HEK293T (cell line): ENCODE results near the gene CXCL8.
"Not testable (repeated sequence)": the region's sequence is repeated elsewhere in the genome, so short reads cannot be mapped to it uniquely, and the experiment has no call there.

Source experiments
- CTCF ChIA-PET: fragments of 350-600 bp; formaldehyde crosslinking; extraction: SDS; loops from one replicate; lab custom pipeline; 2021; ENCODE audit warnings: antibody characterized with exemption, inconsistent platforms; lab: Yijun Ruan, JAX
- POLR2A ChIA-PET: fragments of 350-600 bp; formaldehyde crosslinking; extraction: SDS; loops from one replicate; lab custom pipeline; 2020; ENCODE audit warnings: antibody characterized with exemption, inconsistent platforms; lab: Yijun Ruan, JAX
- DNase-seq: peaks from one replicate; pipeline ENCODE4 v3.0.0; 2012; ENCODE audit warnings: mixed read lengths; ENCODE audit errors: extremely low spot score
- ARNT ChIP-seq: fragments of 450-650 bp; IDR thresholded peaks from 2 replicates; pipeline ENCODE4 v1.6.1; 2017; ENCODE audit warnings: mild to moderate bottlenecking
- BHLHE40 ChIP-seq: fragments of 450-650 bp; IDR thresholded peaks from 2 replicates; pipeline ENCODE4 v1.6.1; 2016; ENCODE audit warnings: mild to moderate bottlenecking, moderate library complexity, borderline replicate concordance
- CTBP1 ChIP-seq: fragments of 450-650 bp; IDR thresholded peaks from 2 replicates; pipeline ENCODE4 v1.6.1; 2016; ENCODE audit warnings: borderline replicate concordance
- ELF4 ChIP-seq: fragments of 450-650 bp; IDR thresholded peaks from 2 replicates; pipeline ENCODE4 v1.6.1; 2017; ENCODE audit warnings: antibody characterized with exemption
- FOXA1 ChIP-seq: fragments of 450-650 bp; IDR thresholded peaks from 2 replicates; pipeline ENCODE4 v1.6.1; 2016; ENCODE audit warnings: mild to moderate bottlenecking
- FOXK2 ChIP-seq: fragments of 450-650 bp; IDR thresholded peaks from 2 replicates; pipeline ENCODE4 v1.6.1; 2016; ENCODE audit warnings: mild to moderate bottlenecking
- FOXM1 ChIP-seq: fragments of 450-650 bp; IDR thresholded peaks from 2 replicates; pipeline ENCODE4 v1.6.1; 2017; ENCODE audit warnings: mild to moderate bottlenecking, borderline replicate concordance
- HDGF ChIP-seq: fragments of 450-650 bp; IDR thresholded peaks from 2 replicates; pipeline ENCODE4 v1.6.1; 2017; ENCODE audit warnings: antibody characterized with exemption, borderline replicate concordance
- L3MBTL2 ChIP-seq: fragments of 450-650 bp; conservative IDR thresholded peaks from 2 replicates; pipeline ENCODE4 v1.6.1; 2016; ENCODE audit warnings: mild to moderate bottlenecking
- LEF1 ChIP-seq: fragments of 450-650 bp; IDR thresholded peaks from 2 replicates; pipeline ENCODE4 v1.6.1; 2017; ENCODE audit warnings: mild to moderate bottlenecking, borderline replicate concordance
- NFRKB ChIP-seq: fragments of 450-650 bp; IDR thresholded peaks from 2 replicates; pipeline ENCODE4 v1.6.1; 2016; ENCODE audit warnings: mild to moderate bottlenecking, moderate library complexity
- PKNOX1 ChIP-seq: fragments of 450-650 bp; IDR thresholded peaks from 2 replicates; pipeline ENCODE4 v1.6.1; 2016
- SP1 ChIP-seq: fragments of 450-650 bp; IDR thresholded peaks from 2 replicates; pipeline ENCODE4 v1.6.1; 2017
- SUZ12 ChIP-seq: fragments of 450-650 bp; IDR thresholded peaks from 2 replicates; pipeline ENCODE4 v1.6.1; 2016; ENCODE audit warnings: mild to moderate bottlenecking
- TARDBP ChIP-seq: fragments of 450-650 bp; IDR thresholded peaks from 2 replicates; pipeline ENCODE4 v1.6.1; 2016
- ZNF384 ChIP-seq: fragments of 450-650 bp; IDR thresholded peaks from 2 replicates; pipeline ENCODE4 v1.6.1; 2016

Gene CXCL8

GRCh38 chr4:73764513-73764912 is 24.1 kb downstream of the CXCL8 start:
- DNase-seq, result no peak
- ChIA-PET POLR2A (no interaction called here), CTCF (interaction anchor here (1.0 kb wide), 1 partner anchor 35 kb away, joined by 3 read pairs; no protein-coding TSS in a partner anchor)
- TF ChIP-seq SP1 (no peak), FOXA1 (no peak), TARDBP (no peak), CTBP1 (no peak), NFRKB (no peak), L3MBTL2 (no peak), FOXK2 (no peak), FOXM1 (no peak), PKNOX1 (no peak), ARNT (no peak)

- DNase-seq, result no peak
- TF ChIP-seq SUZ12 (no peak), TARDBP (no peak), L3MBTL2 (no peak), HDGF (no peak), LEF1 (no peak), FOXK2 (no peak), ELF4 (no peak), ARNT (no peak), FOXA1 (no peak), CTBP1 (no peak), NFRKB (no peak), SP1 (no peak), PKNOX1 (no peak), FOXM1 (no peak), BHLHE40 (no peak), ZNF384 (no peak)
- POLR2A ChIA-PET, result no interaction called here
- CTCF ChIA-PET, result no interaction called here
These were observed 24.9 kb downstream of the CXCL8 start for GRCh38 chr4:73765296-73765695.

GRCh38 chr4:73770917-73771316 is 30.5 kb downstream of the CXCL8 start:
- POLR2A ChIA-PET, result no interaction called here
- no peak for TF ChIP-seq LEF1
- no peak for TF ChIP-seq ZNF384
- no peak for TF ChIP-seq CTBP1
- no peak for TF ChIP-seq BHLHE40
- no peak for TF ChIP-seq SP1
- TF ChIP-seq FOXA1, result no peak
- no peak for TF ChIP-seq NFRKB
- TF ChIP-seq FOXK2, result no peak
- CTCF ChIA-PET, result no interaction called here
- no peak for DNase-seq

- TF ChIP-seq ZNF384, result no peak
- TF ChIP-seq CTBP1, result no peak
- no peak for TF ChIP-seq NFRKB
- TF ChIP-seq FOXA1, result no peak
- TF ChIP-seq BHLHE40, result no peak
- TF ChIP-seq SP1, result no peak
- TF ChIP-seq LEF1, result no peak
- TF ChIP-seq ARNT, result no peak
- TF ChIP-seq L3MBTL2, result no peak
- no peak for TF ChIP-seq FOXK2
- no peak for TF ChIP-seq FOXM1
- TF ChIP-seq TARDBP, result no peak
- TF ChIP-seq PKNOX1, result no peak
- TF ChIP-seq ELF4, result no peak
- TF ChIP-seq HDGF, result no peak
- TF ChIP-seq SUZ12, result no peak
- DNase-seq, result no peak
- CTCF ChIA-PET, result no interaction called here
- POLR2A ChIA-PET, result no interaction called here
These were observed 32.0 kb downstream of the CXCL8 start for GRCh38 chr4:73772363-73772762.

GRCh38 chr4:73774406-73774805 is 34.0 kb downstream of the CXCL8 start:
- DNase-seq, POLR2A ChIA-PET: not testable (repeated sequence)

GRCh38 chr4:73776321-73776729 is 36.0 kb downstream of the CXCL8 start:
- no peak for DNase-seq
- POLR2A ChIA-PET, result no interaction called here
- TF ChIP-seq SUZ12 (no peak), NFRKB (no peak), FOXM1 (no peak), FOXA1 (no peak), SP1 (no peak), L3MBTL2 (no peak), ZNF384 (no peak), PKNOX1 (no peak), HDGF (no peak), BHLHE40 (no peak), ARNT (no peak)
- CTCF ChIA-PET, result no interaction called here

More at GRCh38 chr4:73774406-73774805, 34.0 kb downstream of the CXCL8 start:
- CTCF ChIA-PET, result not testable (repeated sequence)
